GM23338 (cell line): ENCODE measurements around the gene NCSTN. TPM values are rescaled to one million over a fixed set of nuclear protein-coding genes. Genes with fewer than 3 reads are reported as not detected.

Experiments used
- ATAC-seq: fragments of 200-7000 bp; cut with Tn5 transposase; 3 replicates; pipeline ENCODE4 v1.9.1; 2020
- DNase-seq: peaks from one replicate; pipeline ENCODE4 v3.0.0-alpha.2; 2015; ENCODE audit warnings: low spot score
- H2AFZ ChIP-seq: fragments of 200-600 bp; sonication (generic); 2 replicates; pipeline ENCODE4 v1.8.0; 2016; ENCODE audit warnings: antibody characterized with exemption, mild to moderate bottlenecking, moderate library complexity
- H3F3A ChIP-seq: fragments of 200-600 bp; sonication (generic); replicated peaks from 2 replicates; pipeline ENCODE4 v1.8.0; 2017; ENCODE audit warnings: antibody characterized with exemption, mixed run types, low read depth
- H3K27ac ChIP-seq: fragments of 200-600 bp; sonication (generic); 2 replicates; pipeline ENCODE4 v1.6.1; 2016; ENCODE audit warnings: low read depth
- H3K27me3 ChIP-seq: fragments of 200-600 bp; sonication (generic); 2 replicates; pipeline ENCODE4 v1.8.0; 2016; ENCODE audit warnings: mild to moderate bottlenecking, mixed run types, moderate library complexity; ENCODE audit not compliant: insufficient read depth
- H3K36me3 ChIP-seq: fragments of 200-600 bp; sonication (generic); 2 replicates; pipeline ENCODE4 v1.8.0; 2016; ENCODE audit warnings: mild to moderate bottlenecking; ENCODE audit not compliant: insufficient read depth
- H3K4me1 ChIP-seq: fragments of 200-600 bp; sonication (generic); 2 replicates; pipeline ENCODE4 v1.8.0; 2016; ENCODE audit warnings: mild to moderate bottlenecking, moderate library complexity; ENCODE audit not compliant: insufficient read depth
- H3K4me2 ChIP-seq: fragments of 200-600 bp; sonication (generic); 2 replicates; pipeline ENCODE4 v1.7.1; 2017; ENCODE audit warnings: mixed run types
- H3K4me3 ChIP-seq: fragments of 200-600 bp; sonication (generic); 2 replicates; pipeline ENCODE4 v1.6.1; 2016; ENCODE audit warnings: mixed run types
- H3K79me2 ChIP-seq: fragments of 200-600 bp; sonication (generic); replicated peaks from 2 replicates; pipeline ENCODE4 v1.8.0; 2017; ENCODE audit warnings: mild to moderate bottlenecking; ENCODE audit not compliant: insufficient read depth
- H3K9me2 ChIP-seq: fragments of 200-600 bp; sonication (generic); 2 replicates; pipeline ENCODE4 v1.8.0; 2017; ENCODE audit not compliant: insufficient read depth
- H4K20me1 ChIP-seq: fragments of 200-600 bp; sonication (generic); replicated peaks from 2 replicates; pipeline ENCODE4 v1.8.0; 2017; ENCODE audit warnings: mild to moderate bottlenecking; ENCODE audit not compliant: insufficient read depth
- H3K27ac Mint-ChIP-seq: 2 replicates; pipeline ENCODE4 v1.8.0; 2020; ENCODE audit warnings: inconsistent platforms, mild to moderate bottlenecking, moderate library complexity, mixed read lengths
- H3K27me3 Mint-ChIP-seq: 3 replicates; pipeline ENCODE4 v1.8.0; 2022; ENCODE audit warnings: low read depth, mild to moderate bottlenecking, moderate library complexity, mixed read lengths, inconsistent platforms; ENCODE audit not compliant: insufficient read depth, poor library complexity
- H3K36me3 Mint-ChIP-seq: 3 replicates; pipeline ENCODE4 v1.8.0; 2021; ENCODE audit warnings: low read depth, mild to moderate bottlenecking, inconsistent platforms, moderate library complexity, mixed read lengths
- H3K4me1 Mint-ChIP-seq: 3 replicates; pipeline ENCODE4 v1.8.0; 2020; ENCODE audit warnings: mild to moderate bottlenecking, inconsistent platforms, mixed read lengths
- H3K4me3 Mint-ChIP-seq: 3 replicates; pipeline ENCODE4 v1.8.0; 2021; ENCODE audit warnings: moderate library complexity, mild to moderate bottlenecking, inconsistent platforms, mixed read lengths
- H3K9me3 Mint-ChIP-seq: 3 replicates; pipeline ENCODE4 v1.8.0; 2020; ENCODE audit warnings: moderate library complexity, mild to moderate bottlenecking, inconsistent platforms, mixed read lengths
- CREB1 ChIP-seq: fragments of 250-450 bp; sonication (Bioruptor Pico); IDR thresholded peaks from 2 replicates; pipeline ENCODE4 v1.5.0; 2020; ENCODE audit warnings: low read depth, mild to moderate bottlenecking, moderate library complexity
- CTCF ChIP-seq, 2 experiments: fragments of 200-600 bp in 1 of 2; sonication (generic) in 1 of 2; conservative IDR thresholded peaks; 2 replicates each; pipeline versions ENCODE4 v1.5.1 to v1.6.1; 2016 to 2017; ENCODE audit warnings: antibody characterized with exemption in 2 of 2, low read depth in 2 of 2, mild to moderate bottlenecking in 2 of 2, moderate library complexity in 1 of 2
- EZH2 ChIP-seq: fragments of 200-600 bp; sonication (generic); IDR thresholded peaks from one replicate; pipeline ENCODE4 v1.8.0; 2017; ENCODE audit warnings: antibody characterized with exemption, mild to moderate bottlenecking, low read depth; ENCODE audit not compliant: unreplicated experiment
- STAT1 ChIP-seq: IDR thresholded peaks from one replicate; pipeline ENCODE4 v1.6.1; 2016; ENCODE audit warnings: antibody characterized with exemption; ENCODE audit not compliant: unreplicated experiment
- ZNF331 ChIP-seq: fragments of 250-450 bp; sonication (Bioruptor Pico); IDR thresholded peaks from 2 replicates; pipeline ENCODE4 v1.5.0; 2020; ENCODE audit warnings: low read depth, mild to moderate bottlenecking, moderate library complexity
- ZNF462 ChIP-seq: fragments of 250-450 bp; sonication (Bioruptor Pico); IDR thresholded peaks from 2 replicates; pipeline ENCODE4 v1.5.0; 2020; ENCODE audit warnings: mild to moderate bottlenecking, moderate library complexity
- polyA plus RNA-seq: library from polyadenylated mRNA; unstranded; fragments of >200 nt; fragmentation: Nextera tagmentation; extraction: Ambion mirVana; gene quantifications from 2 replicates; pipeline ENCODE4 v1.2.1, GENCODE V29; 2016
- total RNA-seq: library from RNA; depleted of rRNA; stranded (reverse); fragments of >200 nt; shearing (Covaris generic); gene quantifications from 2 replicates; pipeline ENCODE4 v1.2.3, GENCODE V29; 2014

NCSTN gene
- total and polyA plus RNA-seq, 2 experiments from 2014 or later: 36.0 to 45.9 TPM

GRCh38 chr1:160330119-160330518 is 13.1 kb upstream of the NCSTN start (continued):
- TF ChIP-seq EZH2 (no peak), CTCF (conservative IDR thresholded peaks at IDR 0.05; ENCODE audit: low read depth in 2 of 2) (no peak; a peak in 1 of 4 replicates), STAT1 (no peak)

GRCh38 chr1:160332516-160332915 is 10.7 kb upstream of the NCSTN start:
- Histone ChIP-seq H2AFZ (no peak overlapping the region), H3K4me2 (no peak overlapping the region), H3K4me1 (no peaks in the 10 kb centered on the region), H4K20me1 (peaks cover 28% of the 10 kb centered on the region), H3K79me2 (peaks cover 20% of the 10 kb centered on the region), H3F3A (no peaks in the 10 kb centered on the region), H3K9me2 (no peaks in the 10 kb centered on the region), H3K27me3 (no peaks in the 10 kb centered on the region), H3K36me3 (peaks cover 50% of the 10 kb centered on the region), H3K27ac (no peak overlapping the region), H3K4me3 (no peak overlapping the region)
- H3K4me1 Mint-ChIP-seq: no peaks in the 10 kb centered on the region
- no peak overlapping the region for H3K4me3 Mint-ChIP-seq
- peaks cover 50% of the 10 kb centered on the region for H3K36me3 Mint-ChIP-seq
- peaks cover 1% of the 10 kb centered on the region for H3K27me3 Mint-ChIP-seq
- H3K27ac Mint-ChIP-seq: no peak overlapping the region
- TF ChIP-seq ZNF331: no peak
- no peak for TF ChIP-seq ZNF462 (CRISPR knock-in tag)
- TF ChIP-seq CTCF (conservative IDR thresholded peaks at IDR 0.05; ENCODE audit: low read depth in 2 of 2): no peak
- TF ChIP-seq CREB1: no peak
- ATAC-seq (no peak), DNase-seq (no peak)
- no peaks in the 10 kb centered on the region for H3K9me3 Mint-ChIP-seq
